Aorta (tissue), 5 donors: Measurements from ENCODE around the gene MYO1A. TPM values are rescaled to one million over a fixed set of nuclear protein-coding genes. Genes with fewer than 3 reads are reported as not detected.
"Not testable (repeated sequence)": the region's sequence is repeated elsewhere in the genome, so short reads cannot be mapped to it uniquely, and the experiment has no call there.

Source experiments
- ATAC-seq: fragments of 200-7000 bp; cut with Tn5 transposase; one replicate; pipeline ENCODE4 v1.9.1; 2022; ENCODE audit warnings: moderate library complexity; ENCODE audit not compliant: low FRiP score
- DNase-seq, 2 donors: peaks; one replicate each; pipeline ENCODE4 v3.0.0-alpha.2; 2020
- H3K27ac ChIP-seq, 2 donors: one replicate each; pipeline ENCODE4 v1.5.1; 2013; ENCODE audit warnings: low read length in 2 of 2, mild to moderate bottlenecking in 2 of 2, moderate library complexity in 2 of 2, control low read depth in 1 of 2, inconsistent platforms in 1 of 2, low read depth in 1 of 2
- H3K27me3 ChIP-seq, 2 donors: one replicate each; pipeline ENCODE4 v1.6.1; 2013; ENCODE audit warnings: control low read depth in 1 of 2, low read length in 1 of 2, mild to moderate bottlenecking in 1 of 2, moderate library complexity in 1 of 2; ENCODE audit not compliant: insufficient read depth in 2 of 2, control insufficient read depth in 1 of 2
- H3K36me3 ChIP-seq, 2 donors: one replicate each; pipeline ENCODE4 v1.6.1; 2013; ENCODE audit warnings: control low read depth in 1 of 2, low read length in 1 of 2, mild to moderate bottlenecking in 1 of 2; ENCODE audit not compliant: insufficient read depth in 2 of 2, control insufficient read depth in 1 of 2
- H3K4me1 ChIP-seq, 2 donors: one replicate each; pipeline ENCODE4 v1.6.1; 2013; ENCODE audit warnings: low read length in 2 of 2, control low read depth in 1 of 2, mild to moderate bottlenecking in 1 of 2, moderate library complexity in 1 of 2; ENCODE audit not compliant: insufficient read depth in 2 of 2, control insufficient read depth in 1 of 2
- H3K4me3 ChIP-seq, 2 donors: one replicate each; pipeline ENCODE4 v1.5.1; 2013; ENCODE audit warnings: low read length in 2 of 2, control low read depth in 1 of 2, mild to moderate bottlenecking in 1 of 2
- H3K9me3 ChIP-seq: one replicate; pipeline ENCODE4 v1.6.1; 2013; ENCODE audit warnings: mild to moderate bottlenecking, low read length; ENCODE audit not compliant: control insufficient read depth
- WGBS, 2 donors: extraction: QIAGEN DNeasy Blood & Tissue Kit; methylation state at CpG; one replicate each; pipeline ENCODE4 v1.1.7; 2013; 5-methylcytosine and 5-hydroxymethylcytosine counted together
- intact Hi-C, 2 donors: fragments of 100-400 bp; cut with DNase I; formaldehyde crosslinking; loops; one replicate each; pipeline versions ENCODE4 v1.14.2 to v1.15.0; 2022
- polyA plus RNA-seq, 2 donors: library from polyadenylated mRNA; stranded (reverse); fragments of 200-250 nt; gene quantifications; one replicate each; pipeline ENCODE4 v1.2.3, GENCODE V29; 2013
- total RNA-seq, 2 donors: library from RNA; stranded (reverse); fragmentation: NEBNext Ultra II Directional; extraction: Animal tissue kit (Norgen Biotek cat#: 25700); gene quantifications; one replicate each; pipeline ENCODE4 v1.2.1, GENCODE V29; 2021
- donor health status: healthy with polysubstance abuse.
- donor health status: Bipolar disorder and iron deficiency.
- donor health status: DM: no; HTN: no; CAD: no.
- donor health status: DM: no; HTN: no; CAD: no.
- donor health status: DM: yes; HTN: yes; CAD: no.

Gene MYO1A
- total and polyA plus RNA-seq, 4 donors, result 0.05 to 77.4 (median 1.0) TPM

GRCh38 chr12:56982578-56983236 is 67.2 kb downstream of the MYO1A start:
- WGBS, 2 donors, result 88 to 94% methylated on average over 3 of the region's 3 CpGs
- H3K36me3 ChIP-seq, H3K9me3 ChIP-seq, H3K27ac ChIP-seq, intact Hi-C loops, DNase-seq, H3K4me1 ChIP-seq, H3K4me3 ChIP-seq, ATAC-seq, H3K27me3 ChIP-seq: not testable (repeated sequence)

GRCh38 chr12:56980941-56981530 is 68.9 kb downstream of the MYO1A start:
- no peaks in the 10 kb centered on the region for H3K27me3 ChIP-seq
- intact Hi-C loops, result no loop called here
- 95 to 96% methylated on average over 4 of the region's 4 CpGs for WGBS, 2 donors
- no peaks in the 10 kb centered on the region for H3K9me3 ChIP-seq
- H3K36me3 ChIP-seq, result no peaks in the 10 kb centered on the region
- no peak overlapping the region for H3K4me3 ChIP-seq
- H3K4me1 ChIP-seq, result no peaks in the 10 kb centered on the region
- H3K27ac ChIP-seq, result no peak overlapping the region
- no peak for DNase-seq
- ATAC-seq, result no peak

- H3K4me1 ChIP-seq, result no peaks in the 10 kb centered on the region
These were observed 69.7 kb downstream of the MYO1A start for GRCh38 chr12:56980268-56980667.

GRCh38 chr12:56979628-56980027 is 70.3 kb downstream of the MYO1A start:
- H3K9me3 ChIP-seq, result no peaks in the 10 kb centered on the region
- 95 to 96% methylated on average over 3 of the region's 3 CpGs for WGBS, 2 donors
- H3K36me3 ChIP-seq, result no peaks in the 10 kb centered on the region
- no peak for DNase-seq
- H3K27me3 ChIP-seq, result no peaks in the 10 kb centered on the region
- intact Hi-C loops, result loop anchor here in 1 of 2 donors (5.0 kb wide), 1 partner anchor 207 kb away; no protein-coding TSS in a partner anchor
- no peak overlapping the region for H3K27ac ChIP-seq
- ATAC-seq, result no peak
- H3K4me1 ChIP-seq, result no peaks in the 10 kb centered on the region
- no peak overlapping the region for H3K4me3 ChIP-seq

More at GRCh38 chr12:56980268-56980667, 69.7 kb downstream of the MYO1A start:
- Histone ChIP-seq H3K27me3 (no peaks in the 10 kb centered on the region), H3K9me3 (no peaks in the 10 kb centered on the region), H3K4me3 (no peak overlapping the region), H3K36me3 (no peaks in the 10 kb centered on the region), H3K27ac (no peak overlapping the region)
- no peak for DNase-seq
- intact Hi-C loops, result no loop called here
- ATAC-seq, result no peak
- 96 to 97% methylated on average over 6 of the region's 6 CpGs for WGBS, 2 donors

Other genes with a start within 250 kb of the MYO1A start
- under 1 TPM in 1 of 2 donors, not detected in 1; 0.48 TPM for gene SDR9C7, start 115.7 kb downstream of the MYO1A start, total RNA-seq
- gene SDR9C7, start 115.7 kb downstream of the MYO1A start, polyA plus RNA-seq, result under 1 TPM in 1 of 2 donors, not detected in 1; 0.18 TPM
- under 1 TPM; 0.42 to 0.75 TPM for gene RDH16, start 92.5 kb downstream of the MYO1A start, total RNA-seq
- under 1 TPM; 0.23 to 0.50 TPM for gene RDH16, start 92.5 kb downstream of the MYO1A start, polyA plus RNA-seq
- gene ZBTB39, start 43.6 kb downstream of the MYO1A start, total RNA-seq, result 1 to 10 TPM; 6.5 to 6.8 TPM
- 1 to 10 TPM; 1.5 to 2.1 TPM for gene ZBTB39, start 43.6 kb downstream of the MYO1A start, polyA plus RNA-seq
- not detected for gene TAC3, start 33.6 kb downstream of the MYO1A start, total RNA-seq
- under 1 TPM in 1 of 2 donors, not detected in 1; 0.88 TPM for gene TAC3, start 33.6 kb downstream of the MYO1A start, polyA plus RNA-seq
- gene NEMP1, start 28.7 kb upstream of the MYO1A start, total RNA-seq, result 1 to 10 TPM; 7.6 to 10.0 TPM
- gene NEMP1, start 28.7 kb upstream of the MYO1A start, polyA plus RNA-seq, result 1 to 10 TPM in 1 of 2 donors, under 1 TPM in 1; 0.75 to 5.8 TPM
- gene NAB2, start 39.0 kb upstream of the MYO1A start, total RNA-seq, result 10 to 100 TPM; 31.6 to 48.4 TPM
- 10 to 100 TPM; 19.8 to 32.2 TPM for gene NAB2, start 39.0 kb upstream of the MYO1A start, polyA plus RNA-seq
- gene STAT6, start 61.2 kb upstream of the MYO1A start, total RNA-seq, result 100 to 1,000 TPM; 199 to 258 TPM
- gene STAT6, start 61.2 kb upstream of the MYO1A start, polyA plus RNA-seq, result 100 to 1,000 TPM in 1 of 2 donors, 10 to 100 TPM in 1; 99.8 to 382 TPM
- gene LRP1, start 78.4 kb upstream of the MYO1A start, total RNA-seq, result 100 to 1,000 TPM; 517 to 992 TPM
- gene LRP1, start 78.4 kb upstream of the MYO1A start, polyA plus RNA-seq, result 100 to 1,000 TPM in 1 of 2 donors, 10 to 100 TPM in 1; 36.8 to 223 TPM
- not detected for gene LRP1-AS, start 97.5 kb upstream of the MYO1A start, total RNA-seq
- gene LRP1-AS, start 97.5 kb upstream of the MYO1A start, polyA plus RNA-seq, result not detected
- 1 to 10 TPM in 1 of 2 donors, under 1 TPM in 1; 0.55 to 1.2 TPM for gene NXPH4, start 166.7 kb upstream of the MYO1A start, total RNA-seq
- gene NXPH4, start 166.7 kb upstream of the MYO1A start, polyA plus RNA-seq, result under 1 TPM; 0.31 to 0.38 TPM
- gene SHMT2, start 179.6 kb upstream of the MYO1A start, total RNA-seq, result 10 to 100 TPM; 50.3 to 59.1 TPM
- 10 to 100 TPM; 34.3 to 53.4 TPM for gene SHMT2, start 179.6 kb upstream of the MYO1A start, polyA plus RNA-seq
- 1 to 10 TPM; 3.2 to 5.8 TPM for gene STAC3, start 201.1 kb upstream of the MYO1A start, total RNA-seq
- gene STAC3, start 201.1 kb upstream of the MYO1A start, polyA plus RNA-seq, result 1 to 10 TPM in 1 of 2 donors, under 1 TPM in 1; 0.82 to 5.0 TPM